ENCODE measurements around the gene PUS3. TPM values are rescaled to one million over a fixed set of nuclear protein-coding genes. Genes with fewer than 3 reads are reported as not detected.
"Not testable (repeated sequence)": the region's sequence is repeated elsewhere in the genome, so short reads cannot be mapped to it uniquely, and the experiment has no call there.

PUS3 gene
- total RNA-seq, 1 donor from 2014 or later, result 7.1 TPM

DNA sequence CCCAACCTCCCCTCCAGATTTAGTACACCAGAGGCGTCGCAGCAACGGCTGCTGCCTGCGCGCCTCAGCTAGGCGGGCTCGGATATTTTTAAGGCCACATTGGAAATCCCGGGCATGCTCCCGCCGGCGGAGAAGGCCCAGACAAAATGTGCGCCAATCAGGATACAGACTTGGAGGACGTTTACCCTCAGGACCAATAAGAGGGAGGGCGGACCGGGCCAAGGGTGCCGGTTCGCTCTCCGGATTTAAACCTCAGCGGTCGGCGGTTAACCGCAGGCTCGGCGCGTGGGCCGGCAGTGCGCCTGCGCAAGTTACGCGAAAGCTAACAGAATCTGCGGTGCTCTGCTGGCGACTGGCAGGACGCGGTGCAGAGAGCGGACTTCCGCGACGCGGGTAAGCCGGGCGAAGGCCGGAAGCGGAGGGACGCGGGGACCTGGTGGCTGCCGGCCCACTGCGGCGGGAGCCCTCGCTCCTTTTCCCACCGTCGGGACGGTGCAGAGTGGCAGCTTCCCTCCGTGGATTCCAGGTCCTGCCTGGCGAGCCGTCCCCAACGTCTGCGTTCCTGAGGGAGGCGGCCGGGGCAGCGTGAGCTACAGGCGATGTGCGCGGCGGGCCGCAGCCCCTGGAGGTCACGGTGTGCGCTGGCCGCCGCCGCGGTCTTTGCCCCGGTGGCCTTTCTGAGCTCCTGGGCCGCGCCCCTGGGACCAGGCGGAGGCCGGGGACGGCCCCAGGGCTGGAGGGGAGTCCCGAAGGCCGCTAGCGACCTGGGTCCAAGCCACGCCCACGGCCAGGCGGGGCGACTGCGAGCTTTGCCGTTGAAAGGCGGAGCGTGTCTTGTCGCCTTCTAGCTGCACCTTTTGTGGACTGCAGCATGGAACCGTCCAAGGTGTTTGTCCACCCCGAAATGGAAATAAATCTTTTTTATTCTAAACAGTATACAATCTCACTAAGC, 15.4 kb downstream of the PUS3 start, which contains the start of gene HYLS1:
Gene HYLS1 (plus strand): TSS at position 296 of the 952 bp plus-strand sequence. CDS start 11,701 bp downstream, outside the sequence.
- peak; percentile 96 for DNase-seq (ENCODE audit: low spot score)
- intact Hi-C loops (cut with DNase I), result loop anchor here (2.0 to 10.0 kb wide), 2 partner anchors 15 to 933 kb away; partner anchors contain the start of genes CCDC15 and PUS3

DNA sequence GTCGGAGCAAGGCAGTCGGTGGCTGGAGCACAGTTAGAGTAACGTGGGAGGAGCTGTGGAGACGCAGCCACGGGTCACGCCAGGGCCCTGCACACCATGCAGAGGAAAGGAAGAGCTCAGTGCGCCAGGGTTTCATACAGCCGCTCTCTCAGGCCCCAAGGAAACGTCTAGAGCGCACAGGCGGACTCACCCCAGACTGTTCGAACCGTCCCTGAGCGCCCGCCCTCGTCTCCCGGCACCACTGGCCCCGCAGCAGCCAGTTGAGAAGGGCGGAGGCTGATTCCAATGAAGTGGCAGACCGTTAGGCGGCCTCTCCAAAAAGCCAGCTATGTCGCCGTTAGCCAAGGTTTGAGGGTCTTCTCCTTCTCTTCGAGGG, 16.0 kb downstream of the PUS3 start:
- intact Hi-C loops (cut with DNase I), result loop anchor here (2.0 to 10.0 kb wide), 2 partner anchors 16 to 932 kb away; partner anchors contain the start of genes CCDC15 and PUS3
- DNase-seq (ENCODE audit: low spot score), result no peak

DNA sequence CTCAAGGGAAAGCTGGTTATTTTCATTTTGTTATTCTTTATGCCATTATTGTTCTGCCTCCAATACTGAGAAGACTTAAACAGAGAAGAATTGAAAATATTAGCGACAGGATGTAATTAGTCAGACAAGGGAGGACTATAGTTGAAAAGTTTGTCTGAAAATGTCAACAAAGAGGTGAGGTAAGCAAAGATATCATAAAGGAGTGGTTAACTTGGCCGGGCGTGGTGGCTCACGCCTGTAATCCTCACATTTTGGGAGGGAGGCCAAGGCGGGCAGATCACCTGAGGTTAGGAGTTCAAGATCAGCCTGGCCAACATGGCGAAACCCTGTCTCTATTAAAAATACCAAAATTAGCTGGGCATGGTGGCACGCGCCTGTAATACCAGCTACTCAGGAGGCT, 19.6 kb downstream of the PUS3 start:
- DNase-seq (ENCODE audit: low spot score), result no peak
- intact Hi-C loops (cut with DNase I), result loop anchor here (10.0 kb wide), 1 partner anchor 929 kb away; the partner anchor contains the start of gene CCDC15

GRCh38 chr11:125881291-125881690, 21.7 kb downstream of the PUS3 start:
- intact Hi-C loops (cut with DNase I), result loop anchor here (10.0 kb wide), 1 partner anchor 926 kb away; the partner anchor contains the start of gene CCDC15
- DNase-seq (ENCODE audit: low spot score), result no peak

DNA sequence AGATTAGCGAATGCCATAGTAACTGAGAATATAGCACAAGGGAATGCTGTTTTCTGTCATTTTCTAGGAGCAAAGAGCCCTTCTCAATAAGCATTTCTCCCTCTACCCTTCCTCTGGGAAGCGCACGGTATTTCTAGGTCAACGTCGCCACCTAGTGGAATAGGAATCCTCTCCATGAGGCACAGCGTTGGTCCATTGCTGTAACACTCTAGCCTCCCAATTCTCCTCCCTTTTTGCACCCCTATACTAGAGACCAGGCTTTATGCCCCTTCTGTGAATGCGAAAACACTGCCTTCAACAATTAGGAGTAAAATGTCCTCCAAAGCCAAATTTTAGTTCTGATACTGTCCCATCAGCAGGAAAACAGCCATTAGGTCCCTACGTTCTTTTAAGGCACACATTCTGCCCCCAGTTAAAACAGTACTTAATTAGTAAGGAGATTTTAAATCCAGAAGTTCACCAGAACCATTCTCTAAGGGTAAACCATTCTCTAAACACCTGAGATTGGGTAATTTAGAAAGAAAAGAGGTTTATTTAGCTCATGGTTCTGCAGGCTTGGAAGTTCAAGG, 28.4 kb downstream of the PUS3 start:
- no peak for DNase-seq (ENCODE audit: low spot score)
- intact Hi-C loops (cut with DNase I), result loop anchor here (5.0 kb wide), 1 partner anchor 247 kb away; the partner anchor contains the start of gene CHEK1

DNA sequence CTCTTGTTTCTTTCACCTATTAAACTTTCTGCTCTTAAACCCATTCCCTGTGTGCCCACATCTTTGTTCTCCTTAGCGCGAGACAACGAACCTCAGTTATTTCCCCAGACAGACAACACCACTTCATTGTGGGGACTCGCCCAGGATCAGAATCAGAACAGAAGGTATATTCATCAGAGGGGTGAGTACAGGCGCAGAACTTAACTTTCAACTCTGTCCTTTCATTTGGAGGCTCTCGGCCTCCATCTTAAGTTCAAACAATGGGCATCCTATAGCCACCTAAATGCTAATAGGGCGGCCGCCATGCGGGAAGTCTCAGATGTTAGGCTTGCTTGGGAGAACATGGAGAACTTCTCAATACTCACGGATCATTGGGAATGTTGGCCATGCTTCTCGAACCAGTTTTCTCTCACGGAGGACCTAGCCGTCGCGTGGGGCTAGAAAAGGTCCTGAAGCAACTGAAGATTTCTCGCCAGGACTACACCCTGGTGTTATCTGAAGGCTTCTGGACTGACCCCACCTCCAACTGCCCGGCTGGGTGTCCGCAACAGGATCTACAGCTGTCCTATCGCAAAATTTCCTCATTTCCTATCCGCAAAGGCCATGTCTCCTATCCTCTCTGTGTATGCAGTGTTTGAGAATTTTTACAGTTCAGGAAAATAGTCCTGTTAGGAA, 29.0 kb downstream of the PUS3 start:
- DNase-seq (ENCODE audit: low spot score), result no peak
- intact Hi-C loops (cut with DNase I), result loop anchor here (5.0 kb wide), 1 partner anchor 247 kb away; the partner anchor contains the start of gene CHEK1

GRCh38 chr11:125872138-125872491, 30.9 kb downstream of the PUS3 start:
- intact Hi-C loops (cut with DNase I), result loop anchor here (5.0 kb wide), 1 partner anchor 245 kb away; the partner anchor contains the start of gene CHEK1
- DNase-seq (ENCODE audit: low spot score), result no peak

DNA sequence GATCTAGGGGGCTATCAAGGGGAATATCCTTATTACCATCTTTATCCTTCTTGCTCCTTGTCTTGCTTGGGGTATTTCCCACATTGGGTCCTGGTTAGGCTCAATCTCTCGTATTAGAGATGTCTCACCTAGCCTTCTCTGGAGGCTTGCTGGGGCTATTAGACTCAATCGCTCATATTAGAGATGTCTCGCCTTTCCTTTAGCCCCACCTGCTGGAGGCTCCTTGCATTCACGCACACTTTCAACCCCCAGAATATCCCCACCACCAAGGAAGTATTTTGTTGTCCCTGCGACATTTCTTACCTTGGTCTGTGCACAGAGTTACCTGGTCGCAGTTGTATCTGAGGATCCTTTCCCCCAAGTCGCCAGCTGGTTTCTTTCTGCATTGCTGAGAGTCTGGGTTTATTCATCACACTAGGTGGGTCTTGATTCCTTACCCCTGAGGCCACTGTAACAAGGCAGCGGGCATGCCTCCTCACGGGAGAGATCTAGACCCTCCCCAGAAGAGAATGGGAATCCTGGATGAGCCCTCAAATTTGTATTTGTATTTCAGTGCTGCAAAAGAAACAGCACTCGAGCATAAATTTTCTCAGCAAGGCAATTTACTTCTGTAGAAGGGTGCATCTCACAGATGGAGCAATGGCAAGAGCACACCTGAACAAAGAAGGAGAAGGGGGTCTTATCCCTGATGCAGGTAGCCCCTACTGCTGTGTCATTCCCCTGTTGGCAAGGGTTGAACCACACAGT, 31.4 kb downstream of the PUS3 start:
- intact Hi-C loops (cut with DNase I), result loop anchor here (5.0 kb wide), 1 partner anchor 244 kb away; the partner anchor contains the start of gene CHEK1
- DNase-seq (ENCODE audit: low spot score), result no peak

GRCh38 chr11:125869521-125869920, 33.5 kb downstream of the PUS3 start:
- intact Hi-C loops (cut with DNase I), result no loop called here
- no peak for DNase-seq (ENCODE audit: low spot score)

DNA sequence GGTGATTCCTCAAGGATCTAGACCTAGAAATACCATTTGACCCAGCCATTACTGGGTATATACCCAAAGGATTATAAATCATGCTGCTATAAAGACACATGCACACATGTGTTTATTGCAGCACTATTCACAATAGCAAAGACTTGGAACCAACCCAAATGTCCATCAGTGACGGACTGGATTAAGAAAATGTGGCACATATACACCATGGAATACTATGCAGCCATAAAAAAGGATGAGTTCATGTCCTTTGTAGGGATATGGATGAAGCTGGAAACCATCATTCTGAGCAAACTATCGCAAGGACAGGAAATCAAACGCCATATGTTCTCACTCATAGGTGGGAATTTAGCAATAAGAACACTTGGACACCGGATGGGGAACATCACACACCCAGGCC, 37.7 kb downstream of the PUS3 start:
- intact Hi-C loops (cut with DNase I); DNase-seq (ENCODE audit: low spot score): not testable (repeated sequence)

DNA sequence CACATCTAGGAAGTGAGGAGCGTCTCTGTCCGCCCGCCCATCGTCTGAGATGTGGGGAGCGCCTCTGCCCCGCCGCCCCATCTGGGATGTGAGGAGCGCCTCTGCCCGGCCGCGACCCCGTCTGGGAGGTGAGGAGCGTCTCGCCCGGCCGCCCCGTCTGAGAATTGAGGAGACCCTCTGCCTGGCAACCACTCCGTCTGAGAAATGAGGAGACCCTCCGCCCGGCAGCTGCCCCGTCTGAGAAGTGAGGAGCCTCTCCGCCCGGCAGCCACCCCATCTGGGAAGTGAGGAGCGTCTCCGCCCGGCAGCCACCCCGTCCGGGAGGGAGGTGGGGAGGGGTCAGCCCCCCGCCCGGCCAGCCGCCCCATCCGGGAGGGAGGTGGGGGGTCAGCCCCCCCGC, 40.2 kb downstream of the PUS3 start:
- intact Hi-C loops (cut with DNase I); DNase-seq (ENCODE audit: low spot score): not testable (repeated sequence)

DNA sequence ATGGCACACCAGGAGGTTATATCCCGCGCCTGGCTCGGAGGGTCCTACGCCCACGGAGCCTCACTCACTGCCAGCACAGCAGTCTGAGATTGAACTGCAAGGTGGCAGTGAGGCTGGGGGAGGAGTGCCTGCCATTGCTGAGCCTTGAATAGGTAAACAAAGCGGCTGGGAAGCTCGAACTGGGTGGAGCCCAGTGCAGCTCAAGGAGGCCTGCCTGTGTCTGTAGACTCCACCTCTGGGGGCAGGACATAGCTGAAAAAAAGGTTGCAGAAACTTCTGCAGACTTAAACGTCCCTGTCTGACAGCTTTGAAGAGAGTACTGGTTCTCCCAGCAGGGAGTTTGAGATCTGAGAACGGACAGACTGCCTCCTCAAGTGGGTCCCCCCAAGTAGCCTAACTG, 45.3 kb downstream of the PUS3 start:
- not testable (repeated sequence) for DNase-seq (ENCODE audit: low spot score)

GRCh38 chr11:125846188-125846587, 56.8 kb downstream of the PUS3 start:
- intact Hi-C loops (cut with DNase I), result no loop called here
- no peak for DNase-seq (ENCODE audit: low spot score)

More for the DNA sequence above, 45.3 kb downstream of the PUS3 start:
- intact Hi-C loops (cut with DNase I), result not testable (repeated sequence)

Other genes with a start within 250 kb of the PUS3 start
- gene ACRV1, start 222.4 kb downstream of the PUS3 start, total RNA-seq, result not detected
- gene PATE1, start 156.9 kb downstream of the PUS3 start, total RNA-seq, result not detected
- gene PATE2, start 124.4 kb downstream of the PUS3 start, total RNA-seq, result not detected
- gene PATE3, start 115.1 kb downstream of the PUS3 start, total RNA-seq, result not detected
- gene PATE4, start 69.9 kb downstream of the PUS3 start, total RNA-seq, result not detected
- gene HYLS1, start 15.5 kb downstream of the PUS3 start, total RNA-seq, result 2.3 TPM
- not detected for gene DDX25, start 1.3 kb upstream of the PUS3 start, total RNA-seq
- not detected for gene VSIG10L2, start 42.8 kb upstream of the PUS3 start, total RNA-seq
- 4.4 TPM for gene CDON, start 159.7 kb upstream of the PUS3 start, total RNA-seq

All from cardiac septum (tissue), 1 donor.